NCI-H2227 (cell line): ENCODE results near the gene SKI.

Source experiments
- DNase-seq: peaks from one replicate; lab custom pipeline; 2025; ENCODE audit not compliant: unreplicated experiment; lab: John Stamatoyannopoulos, UW

SKI gene

GRCh38 chr1:2229911-2230731, 2.0 kb downstream of the SKI start:
- DNase-seq, result no peak

DNA sequence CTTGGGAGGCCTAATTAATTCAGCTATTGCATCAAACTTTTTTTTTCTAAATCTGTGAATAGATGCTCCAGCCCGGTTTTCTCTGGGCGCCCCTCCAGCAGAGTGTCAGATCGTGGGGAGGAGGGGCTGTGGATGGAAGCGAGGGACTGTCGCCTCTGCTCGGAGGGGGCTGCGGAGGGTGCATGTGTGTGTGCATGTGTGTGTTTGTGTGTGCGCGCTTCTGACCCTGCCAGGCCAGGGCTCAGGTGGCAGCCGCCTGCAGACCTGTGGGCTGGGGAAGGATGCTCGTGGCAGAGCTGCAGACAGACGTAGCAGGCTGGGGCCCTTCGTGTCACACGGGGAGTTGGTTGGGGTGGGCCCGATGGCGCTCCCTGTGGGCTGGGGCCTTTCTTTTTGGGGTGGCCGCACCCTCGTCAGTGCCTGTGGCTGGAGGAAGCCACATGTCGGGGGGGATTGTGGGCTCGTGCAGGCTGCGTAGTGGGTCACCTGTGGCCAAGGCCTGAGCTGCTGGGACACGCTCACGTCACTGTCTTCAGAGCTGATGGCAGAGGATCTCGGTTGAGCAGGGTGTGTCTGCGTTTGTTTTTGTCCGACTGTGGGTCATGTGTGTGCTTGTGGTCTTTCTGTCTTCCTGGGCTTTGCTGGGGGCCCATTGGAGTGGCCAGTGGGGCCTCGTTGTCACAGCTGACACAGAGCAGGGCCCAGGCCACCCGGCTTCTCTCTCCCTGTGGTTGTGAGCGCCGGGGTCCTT, 2.8 kb downstream of the SKI start:
- no peak for DNase-seq

- DNase-seq, result peak; percentile 70
Observed at GRCh38 chr1:2231532-2232254, 3.6 kb downstream of the SKI start.

DNA sequence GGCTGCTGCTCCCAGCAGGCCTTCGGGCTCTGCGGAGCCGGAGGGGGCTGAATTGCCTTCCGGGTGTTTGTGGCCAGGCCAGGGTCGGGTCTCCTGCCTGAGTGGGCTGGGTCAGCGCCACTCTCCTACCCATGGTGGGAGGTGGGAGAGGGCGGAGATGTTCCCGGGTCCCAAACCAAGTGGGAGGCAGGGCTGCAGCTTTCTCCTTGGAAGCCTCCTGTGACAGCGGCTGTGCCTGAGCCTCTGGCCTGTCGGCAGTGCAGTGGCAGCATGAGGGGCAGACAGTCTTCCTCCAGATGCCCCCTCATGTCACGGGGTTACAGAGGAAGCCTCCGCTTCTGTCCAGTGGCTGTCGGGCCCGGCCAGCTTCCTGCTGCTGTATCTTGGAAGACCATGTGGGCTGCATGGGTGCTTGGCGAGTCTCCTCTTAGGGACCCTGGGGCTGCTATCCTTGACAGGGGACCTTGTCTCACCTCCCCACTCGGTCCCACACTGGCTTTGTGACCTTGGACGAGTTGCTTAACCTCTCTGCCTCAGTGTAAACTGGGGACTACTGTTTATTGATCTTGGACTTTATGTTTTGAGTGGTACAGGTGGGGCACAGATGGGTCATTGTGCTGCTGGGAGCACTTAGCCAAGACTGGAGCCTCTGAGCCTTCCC, 4.3 kb downstream of the SKI start:
- no peak for DNase-seq

DNA sequence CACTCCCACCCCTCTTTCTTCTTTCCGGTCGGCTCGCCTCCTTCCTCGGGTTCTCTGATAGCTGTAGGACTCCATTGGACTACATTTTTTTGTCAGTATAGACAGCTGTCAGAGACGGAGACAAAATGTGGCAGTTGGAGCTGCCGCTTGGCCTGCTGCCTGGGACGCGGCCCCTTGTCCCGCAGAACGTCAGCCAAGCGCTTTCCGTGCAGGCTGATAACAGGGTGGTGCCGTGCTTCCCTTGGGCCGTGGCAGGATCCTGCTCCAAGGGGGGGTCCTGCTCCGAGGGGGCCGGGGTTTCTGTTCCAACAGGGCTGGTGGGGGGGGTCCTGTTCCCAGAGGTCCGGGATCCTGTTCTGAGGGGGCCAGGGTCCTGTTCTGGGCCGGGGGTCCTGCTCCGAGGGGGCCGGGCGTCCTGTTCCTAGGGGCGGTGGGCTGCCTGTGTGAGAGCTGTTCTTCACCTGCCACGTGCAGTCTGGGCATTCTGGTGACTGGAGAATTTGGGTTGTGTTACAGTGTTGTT, 4.9 kb downstream of the SKI start:
- no peak for DNase-seq

DNA sequence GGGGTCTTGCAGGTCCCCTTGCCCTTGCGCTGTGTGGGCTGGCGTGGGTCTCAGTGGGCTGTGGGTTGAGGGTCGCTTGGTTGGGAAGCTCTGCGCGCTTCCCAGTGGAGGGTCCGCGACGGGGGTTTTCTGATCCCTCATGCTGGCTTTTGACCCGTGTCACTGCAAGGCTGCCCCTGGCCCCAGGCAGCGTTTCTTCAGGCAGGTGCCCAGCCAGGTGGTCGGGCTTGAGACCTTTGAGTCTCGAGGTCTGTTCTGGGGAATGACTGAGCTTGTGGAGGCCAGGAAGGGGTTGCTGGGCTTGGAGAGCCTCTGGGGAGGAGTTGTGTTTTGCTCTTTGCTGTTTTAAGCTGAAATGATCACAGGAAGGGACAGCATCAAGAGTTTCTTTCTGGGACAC, 5.3 kb downstream of the SKI start:
- no peak for DNase-seq

- DNase-seq, result no peak
Observed at GRCh38 chr1:2233997-2234761, 6.1 kb downstream of the SKI start.

- no peak for DNase-seq
Observed at GRCh38 chr1:2234762-2235113, 6.6 kb downstream of the SKI start.

DNA sequence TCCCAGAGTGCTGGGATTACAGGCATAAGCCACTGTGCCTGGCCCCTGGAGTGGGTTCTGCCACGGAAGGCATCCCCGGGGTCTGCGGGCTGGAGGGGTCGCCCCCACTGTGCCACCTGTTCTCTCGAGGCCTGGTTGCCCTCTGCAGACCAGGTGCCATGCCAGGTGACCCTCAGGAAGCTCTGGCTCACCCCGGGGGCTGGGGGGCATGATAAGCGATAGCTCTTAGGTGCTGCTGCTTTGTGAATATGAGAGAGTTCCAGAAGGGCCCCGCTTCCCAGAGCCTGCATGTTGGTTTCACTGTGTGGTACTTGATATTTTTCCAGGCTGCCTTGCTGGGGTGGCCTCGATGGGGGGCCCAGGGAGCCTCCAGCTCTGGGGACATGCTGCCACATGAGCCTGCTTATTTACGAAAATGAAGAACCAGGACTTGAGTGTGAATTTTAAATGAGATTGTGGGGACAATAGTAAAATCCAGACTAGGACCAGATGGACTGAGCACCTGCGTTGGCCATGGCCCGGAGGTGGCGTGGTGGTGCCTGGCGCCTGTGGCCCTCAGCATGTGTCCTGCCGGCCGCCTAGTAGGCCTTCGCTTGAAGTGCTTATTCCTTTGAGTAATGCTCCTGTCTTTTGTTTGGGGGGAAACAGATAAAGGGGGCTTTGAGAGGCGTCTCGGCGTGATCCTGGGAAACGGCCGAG, 7.3 kb downstream of the SKI start:
- DNase-seq, result no peak

DNA sequence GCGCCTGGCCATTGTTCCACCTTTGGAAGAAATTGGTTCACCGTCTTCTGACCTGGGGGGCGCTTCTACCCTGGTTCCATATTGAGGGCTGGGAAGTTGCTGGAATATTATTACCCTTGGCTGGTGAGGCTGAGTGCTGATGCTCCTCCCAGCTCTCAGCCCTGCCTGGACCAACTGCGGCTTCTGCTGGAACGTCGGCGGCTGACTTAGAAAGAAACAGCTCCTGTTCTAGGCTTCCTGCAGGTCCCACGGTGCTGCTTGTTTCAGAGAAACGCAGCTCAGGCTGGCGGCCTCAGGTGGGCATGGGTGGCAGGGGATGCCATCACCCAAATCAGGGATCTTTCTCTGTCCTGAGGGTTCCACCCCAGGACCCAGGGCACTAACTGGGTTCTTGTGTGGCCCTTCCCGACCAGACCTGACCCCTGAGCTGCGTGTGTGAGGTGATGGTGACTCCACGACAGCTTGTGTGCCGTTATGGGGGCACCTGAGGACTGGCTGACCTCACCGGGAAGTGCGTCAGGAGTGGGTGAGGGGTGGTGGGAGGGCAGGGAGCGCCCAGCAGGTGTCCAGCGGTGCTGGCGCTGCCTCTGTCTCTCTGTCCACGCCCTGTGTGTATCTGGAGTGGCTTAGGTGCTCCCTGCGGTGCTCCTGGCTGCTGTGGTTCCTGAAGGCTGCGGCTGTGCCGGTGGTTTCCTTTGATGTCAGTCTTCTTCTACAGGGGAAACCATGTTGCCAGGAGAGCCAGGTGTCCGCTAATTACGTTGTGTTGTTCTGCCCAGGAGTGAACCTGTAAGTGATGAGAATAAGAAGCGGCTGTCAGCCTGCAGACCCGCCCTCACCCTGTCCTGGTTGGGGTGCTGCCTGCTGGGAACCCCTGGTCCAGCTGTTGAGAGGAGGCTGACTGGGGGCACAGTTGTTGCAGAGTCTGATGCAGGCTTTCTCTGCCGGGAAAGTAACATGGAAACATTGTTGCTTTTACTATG, 8.9 kb downstream of the SKI start:
- no peak for DNase-seq

- DNase-seq, result no peak
Observed at GRCh38 chr1:2237773-2238172, 9.7 kb downstream of the SKI start.

GRCh38 chr1:2238361-2239012, 10.4 kb downstream of the SKI start:
- DNase-seq, result no peak

DNA sequence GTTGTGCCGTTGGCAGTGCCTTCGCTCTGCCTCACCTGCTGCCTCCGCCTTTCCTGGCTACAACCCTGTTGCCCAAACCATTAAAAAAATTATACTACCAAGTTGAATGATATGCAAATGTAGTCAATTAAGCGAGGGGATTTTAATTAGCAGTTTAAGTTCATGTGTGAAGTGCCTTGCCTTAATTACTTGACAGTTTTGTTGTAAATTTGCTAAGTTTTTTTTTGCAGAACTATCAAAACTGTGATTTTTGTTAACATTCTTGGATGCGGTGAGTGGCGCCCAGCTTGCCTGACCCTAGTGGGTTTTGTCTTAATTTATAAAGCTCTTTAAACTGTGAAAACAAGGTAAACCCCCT, 10.9 kb downstream of the SKI start:
- DNase-seq, result no peak

- DNase-seq, result no peak
Observed at GRCh38 chr1:2239384-2239985, 11.4 kb downstream of the SKI start.

DNA sequence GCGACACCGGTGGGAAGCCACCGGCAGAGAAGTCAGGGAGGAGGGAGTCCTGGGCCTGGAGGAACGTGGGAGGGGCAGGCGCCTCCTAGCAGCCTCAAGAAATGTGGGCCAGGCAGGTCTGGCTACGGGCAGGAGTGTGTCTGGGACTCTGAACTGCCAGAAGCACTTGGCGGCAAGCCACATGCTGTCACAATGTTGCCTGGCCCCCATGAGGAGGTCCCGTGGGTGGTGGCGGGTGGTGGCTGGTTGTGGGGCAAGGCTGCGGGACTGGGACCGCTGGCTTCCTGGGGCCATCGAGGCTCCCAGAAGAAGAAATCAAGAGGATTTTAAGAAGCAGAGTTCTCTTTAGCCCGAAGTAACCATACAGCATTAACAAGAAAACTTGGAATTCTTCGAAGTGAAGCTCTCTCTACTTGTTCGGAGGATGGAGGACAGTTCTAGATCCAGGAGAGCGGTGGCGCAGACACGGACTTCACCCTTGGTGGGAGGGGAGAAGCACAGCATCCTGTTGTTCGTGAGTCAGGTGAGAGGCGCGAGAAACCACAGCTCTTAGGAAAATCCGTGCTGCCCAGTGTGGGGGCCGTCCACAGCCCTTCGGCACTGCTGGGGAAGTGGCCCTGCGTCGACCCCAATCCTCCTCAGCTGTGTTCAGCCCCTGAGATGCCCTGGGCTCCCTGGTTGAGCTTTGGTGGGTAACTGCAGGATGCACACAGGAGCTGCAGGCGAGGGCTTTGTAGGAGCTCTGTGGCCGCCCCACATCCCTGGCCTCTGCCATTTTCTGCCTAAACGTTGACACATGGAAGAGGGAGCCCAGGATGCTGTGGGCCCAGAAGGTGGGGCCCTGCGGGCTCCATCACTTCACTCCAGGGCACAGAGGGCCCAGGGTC, 12.4 kb downstream of the SKI start:
- DNase-seq, result no peak

- no peak for DNase-seq
Observed at GRCh38 chr1:2241820-2242219, 13.7 kb downstream of the SKI start.
